HepG2 (cell line): ENCODE data around the gene ASTN2. TPM values are rescaled to one million over a fixed set of nuclear protein-coding genes. Genes with fewer than 3 reads are reported as not detected.

Source experiments
- ATAC-seq: fragments of 200-7000 bp; cut with Tn5 transposase; 3 replicates; pipeline ENCODE4 v1.9.1; 2020; ENCODE audit warnings: mild to moderate bottlenecking, moderate library complexity
- BruUV-seq: library from RNA; stranded (reverse); fragments of 400-500 nt; replicated peaks from 2 replicates; lab custom pipeline; 2021; lab: Mats Ljungman, UMichigan
- CTCF ChIA-PET: fragments of 300-600 bp; formaldehyde crosslinking; extraction: SDS; loops from one replicate; lab custom pipeline; 2021; ENCODE audit warnings: low total read pairs, inconsistent platforms, low intra/inter-chr PET ratio; lab: Yijun Ruan, JAX
- POLR2A ChIA-PET: fragments of 350-600 bp; sonication (Branson Sonifier 250); formaldehyde crosslinking; loops from one replicate; lab custom pipeline; 2020; ENCODE audit warnings: antibody characterized with exemption, inconsistent platforms; lab: Yijun Ruan, JAX
- DNase-seq: peaks from one replicate; pipeline ENCODE4 v3.0.0-alpha.2; 2015; ENCODE audit warnings: low spot score
- FAIRE-seq: peaks from 3 replicates; lab custom pipeline; 2011; peaks lifted over from hg19 to GRCh38; lab: Jason Lieb, UNC
- H2AFZ ChIP-seq: one replicate; pipeline ENCODE4 v1.6.1; 2011; ENCODE audit warnings: low read length, inconsistent platforms
- H3K27ac ChIP-seq: fragments of 300-600 bp; 3 replicates; pipeline ENCODE4 v1.8.0; 2011; ENCODE audit warnings: mixed run types, mild to moderate bottlenecking, mixed read lengths, low read length, inconsistent platforms; ENCODE audit not compliant: insufficient read depth; ENCODE audit errors: extremely low read length
- H3K27me3 ChIP-seq, 2 experiments: fragments of 200-600 bp in 1 of 2; 2 replicates in 1 of 2; 3 replicates in 1 of 2; pipeline versions ENCODE4 v1.6.0 to v1.8.0; 2011; ENCODE audit warnings: low read length in 2 of 2, mild to moderate bottlenecking in 2 of 2, moderate library complexity in 2 of 2, inconsistent platforms in 1 of 2; ENCODE audit not compliant: insufficient read depth in 2 of 2, control insufficient read depth in 1 of 2
- H3K36me3 ChIP-seq, 2 experiments: fragments of 200-600 bp in 1 of 2; replicated peaks in 1 of 2; 2 replicates in 1 of 2; 3 replicates in 1 of 2; pipeline versions ENCODE4 v1.5.1 to v1.8.0; 2011; ENCODE audit warnings: low read length in 2 of 2, inconsistent platforms in 1 of 2; ENCODE audit not compliant: insufficient read depth in 2 of 2, control insufficient read depth in 1 of 2
- H3K4me1 ChIP-seq: 2 replicates; pipeline ENCODE4 v1.5.1; 2012; ENCODE audit warnings: low read length, inconsistent platforms; ENCODE audit not compliant: insufficient read depth
- H3K4me2 ChIP-seq: 2 replicates; pipeline ENCODE4 v1.6.0; 2011; ENCODE audit warnings: low read depth, low read length, inconsistent platforms
- H3K4me3 ChIP-seq, 3 experiments: fragments of 200-600 bp in 1 of 3; sonication (generic), shearing (Covaris generic) in 1 of 3; replicated peaks in 1 of 3; 2 replicates each; pipeline ENCODE4 v1.5.1; 2011 to 2016; ENCODE audit warnings: low read length in 3 of 3, inconsistent platforms in 2 of 3, low read depth in 2 of 3, mild to moderate bottlenecking in 2 of 3, control low read depth in 1 of 3, mixed read lengths in 1 of 3; ENCODE audit not compliant: insufficient read depth in 1 of 3
- H3K79me2 ChIP-seq: one replicate; pipeline ENCODE4 v1.6.1; 2011; ENCODE audit warnings: low read length, inconsistent platforms; ENCODE audit not compliant: insufficient read depth
- H3K9ac ChIP-seq: 2 replicates; pipeline ENCODE4 v1.6.0; 2011; ENCODE audit warnings: mild to moderate bottlenecking, low read depth, low read length, inconsistent platforms; ENCODE audit not compliant: insufficient read depth
- H3K9me3 ChIP-seq: 2 replicates; pipeline ENCODE4 v1.5.1; 2012; ENCODE audit warnings: mild to moderate bottlenecking, low read length
- H4K20me1 ChIP-seq: 2 replicates; pipeline ENCODE4 v1.6.0; 2011; ENCODE audit warnings: inconsistent platforms, mild to moderate bottlenecking, low read length, moderate library complexity; ENCODE audit not compliant: insufficient read depth
- ARNT2 ChIP-seq: sonication (generic); formaldehyde crosslinking; IDR thresholded peaks from 2 replicates; pipeline ENCODE4 v1.8.0; 2022; ENCODE audit warnings: mild to moderate bottlenecking, low read depth, missing genetic modification reagents, moderate library complexity
- CENPX ChIP-seq: sonication (generic); formaldehyde crosslinking; IDR thresholded peaks from 2 replicates; pipeline ENCODE4 v1.9.0; 2021; ENCODE audit warnings: mild to moderate bottlenecking, missing genetic modification reagents, moderate library complexity
- UBTF ChIP-seq: sonication (generic); formaldehyde crosslinking; IDR thresholded peaks from 2 replicates; pipeline ENCODE4 v1.4.0; 2020; ENCODE audit warnings: mild to moderate bottlenecking, missing genetic modification reagents
- ZNF138 ChIP-seq: sonication (generic); formaldehyde crosslinking; IDR thresholded peaks from 2 replicates; pipeline ENCODE4 v1.5.0; 2020; ENCODE audit warnings: mild to moderate bottlenecking, low read depth, missing genetic modification reagents
- ZNF251 ChIP-seq: sonication (generic); formaldehyde crosslinking; IDR thresholded peaks from 2 replicates; pipeline ENCODE4 v1.9.0; 2021; ENCODE audit warnings: mild to moderate bottlenecking, missing genetic modification reagents
- ZNF253 ChIP-seq: sonication (generic); formaldehyde crosslinking; IDR thresholded peaks from 2 replicates; pipeline ENCODE4 v1.8.0; 2022; ENCODE audit warnings: mild to moderate bottlenecking, missing genetic modification reagents, borderline replicate concordance
- ZNF317 ChIP-seq: sonication (generic); formaldehyde crosslinking; IDR thresholded peaks from 2 replicates; pipeline ENCODE4 v1.5.0; 2020; ENCODE audit warnings: mild to moderate bottlenecking, missing genetic modification reagents
- ZNF607 ChIP-seq: sonication (generic); formaldehyde crosslinking; IDR thresholded peaks from 2 replicates; pipeline ENCODE4 v1.5.1; 2020; ENCODE audit warnings: missing genetic modification reagents, mild to moderate bottlenecking, borderline replicate concordance
- ZNF616 ChIP-seq: sonication (generic); formaldehyde crosslinking; IDR thresholded peaks from 2 replicates; pipeline ENCODE4 v1.5.0; 2020; ENCODE audit warnings: low read depth, mild to moderate bottlenecking, missing genetic modification reagents
- ZNF761 ChIP-seq: sonication (generic); formaldehyde crosslinking; conservative IDR thresholded peaks from 2 replicates; pipeline ENCODE4 v1.4.0; 2020; ENCODE audit warnings: mild to moderate bottlenecking, missing genetic modification reagents
- WGBS: methylation state at CpG from one replicate; pipeline ENCODE4 v1.1.6; 2017; ENCODE audit warnings: low lambda C conversion rate; 5-methylcytosine and 5-hydroxymethylcytosine counted together
- in situ Hi-C: cut with HindIII; loops from 2 replicates; pipeline ENCODE4 v1.10.0; 2017; ENCODE audit warnings: low pct_unique_long_range_greater_than_20kb; ENCODE audit not compliant: extremely low pct_ligation_motif_present
- intact Hi-C: fragments of 100-400 bp; cut with micrococcal nuclease; formaldehyde crosslinking; loops from one replicate; pipeline ENCODE4 v1.10.0; 2022; ENCODE audit not compliant: unreplicated experiment
- polyA plus RNA-seq, 8 experiments: library from polyadenylated mRNA; depleted of rRNA in 3 of 8; stranded (reverse) in 7 of 8; unstranded in 1 of 8; fragments of >200 nt; fragmentation: Illumina TruSeq in 4 of 8; extraction: Trizol in 4 of 8; gene quantifications; 2 replicates each; pipeline versions ENCODE4 v1.2.1 to v1.2.3, GENCODE V29; 2011 to 2016; ENCODE audit warnings: low read depth in 4 of 8, missing spikeins in 1 of 8, mixed read lengths in 1 of 8; ENCODE audit not compliant: insufficient read depth in 1 of 8
- total RNA-seq, 5 experiments: library from RNA; depleted of rRNA; stranded (reverse); fragments of >200 nt; fragmentation: Illumina TruSeq; extraction: Trizol; gene quantifications; 2 replicates each; pipeline ENCODE4 v1.2.3, GENCODE V29; 2016; ENCODE audit warnings: low read depth in 1 of 5
- TF ChIP-seq, protein P1 (sequence below): sonication (generic); formaldehyde crosslinking; IDR thresholded peaks from 2 replicates; pipeline ENCODE4 v1.8.1; 2022; ENCODE audit warnings: low read depth, mild to moderate bottlenecking, missing genetic modification reagents

Gene ASTN2
- total and polyA plus RNA-seq, 2 of the 13 experiments (the other 11 are each of a cell fraction or from before 2014, with no cell fraction given), result 5.2 to 13.5 TPM

- Histone ChIP-seq H3K79me2 (no peaks in the 10 kb centered on the region), H3K27ac (no peak overlapping the region), H3K4me2 (no peak overlapping the region), H2AFZ (no peak overlapping the region), H3K4me1 (no peaks in the 10 kb centered on the region), H4K20me1 (no peaks in the 10 kb centered on the region), H3K4me3 (no peak overlapping the region), H3K27me3 (no peaks in the 10 kb centered on the region), H3K9ac (no peak overlapping the region), H3K36me3 (peaks cover 0 to 2% of the 10 kb centered on the region in 2 experiments; a peak in 1 of 5 replicates), H3K9me3 (peaks cover 24% of the 10 kb centered on the region)
- 94% methylated on average over 5 of the region's 5 CpGs for WGBS
- CTCF ChIA-PET, result no interaction called here
- BruUV-seq, result no TSS peak
- FAIRE-seq (no peak), ATAC-seq (no peak), DNase-seq (no peak)
- peak; percentile 75; the same call in 1 of the 2 replicates for TF ChIP-seq ZNF253 (CRISPR knock-in tag)
- TF ChIP-seq ZNF251 (CRISPR knock-in tag), result no peak
- POLR2A ChIA-PET, result no interaction called here
- intact Hi-C loops, result no loop called here
- in situ Hi-C loops, result no loop called here
Observed at GRCh38 chr9:116674210-116674980, 740.5 kb downstream of the ASTN2 start.

DNA sequence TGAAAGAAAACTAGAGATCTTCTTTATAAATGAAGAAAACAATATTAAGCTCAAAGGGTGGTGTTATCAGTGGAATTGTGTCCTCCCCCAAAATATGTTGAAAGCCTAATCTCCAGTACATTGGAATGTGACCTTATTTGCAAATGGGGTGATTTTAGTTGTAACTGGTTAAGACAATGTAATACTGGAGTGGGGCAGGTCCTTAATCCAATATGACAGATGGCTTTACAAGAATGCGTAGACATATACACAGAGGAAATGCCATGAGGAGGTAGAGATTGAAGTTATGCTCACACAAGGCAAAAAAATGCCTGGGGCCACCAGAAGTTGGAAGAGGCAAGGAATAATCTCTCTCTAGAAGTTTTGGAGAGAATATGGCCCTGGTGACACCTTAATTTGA lies 741.5 kb downstream of the ASTN2 start:
- Histone ChIP-seq H3K79me2 (no peaks in the 10 kb centered on the region), H3K9ac (no peak overlapping the region), H3K9me3 (peaks cover 24% of the 10 kb centered on the region), H3K27me3 (no peaks in the 10 kb centered on the region), H3K27ac (no peak overlapping the region), H2AFZ (no peak overlapping the region), H3K4me1 (no peaks in the 10 kb centered on the region), H4K20me1 (no peaks in the 10 kb centered on the region), H3K36me3 (peaks cover 0 to 2% of the 10 kb centered on the region in 2 experiments; a peak in 1 of 5 replicates), H3K4me2 (no peak overlapping the region), H3K4me3 (no peak overlapping the region)
- TF ChIP-seq CENPX (CRISPR knock-in tag), result no peak
- no peak for TF ChIP-seq ZNF607
- no peak for TF ChIP-seq ZNF761
- no peak for TF ChIP-seq ZNF616 (CRISPR knock-in tag)
- TF ChIP-seq ARNT2 (CRISPR knock-in tag), result no peak
- no peak for TF ChIP-seq ZNF138 (CRISPR knock-in tag)
- no peak for TF ChIP-seq ZNF317
- TF ChIP-seq UBTF, result no peak
- TF ChIP-seq, protein P1, sequence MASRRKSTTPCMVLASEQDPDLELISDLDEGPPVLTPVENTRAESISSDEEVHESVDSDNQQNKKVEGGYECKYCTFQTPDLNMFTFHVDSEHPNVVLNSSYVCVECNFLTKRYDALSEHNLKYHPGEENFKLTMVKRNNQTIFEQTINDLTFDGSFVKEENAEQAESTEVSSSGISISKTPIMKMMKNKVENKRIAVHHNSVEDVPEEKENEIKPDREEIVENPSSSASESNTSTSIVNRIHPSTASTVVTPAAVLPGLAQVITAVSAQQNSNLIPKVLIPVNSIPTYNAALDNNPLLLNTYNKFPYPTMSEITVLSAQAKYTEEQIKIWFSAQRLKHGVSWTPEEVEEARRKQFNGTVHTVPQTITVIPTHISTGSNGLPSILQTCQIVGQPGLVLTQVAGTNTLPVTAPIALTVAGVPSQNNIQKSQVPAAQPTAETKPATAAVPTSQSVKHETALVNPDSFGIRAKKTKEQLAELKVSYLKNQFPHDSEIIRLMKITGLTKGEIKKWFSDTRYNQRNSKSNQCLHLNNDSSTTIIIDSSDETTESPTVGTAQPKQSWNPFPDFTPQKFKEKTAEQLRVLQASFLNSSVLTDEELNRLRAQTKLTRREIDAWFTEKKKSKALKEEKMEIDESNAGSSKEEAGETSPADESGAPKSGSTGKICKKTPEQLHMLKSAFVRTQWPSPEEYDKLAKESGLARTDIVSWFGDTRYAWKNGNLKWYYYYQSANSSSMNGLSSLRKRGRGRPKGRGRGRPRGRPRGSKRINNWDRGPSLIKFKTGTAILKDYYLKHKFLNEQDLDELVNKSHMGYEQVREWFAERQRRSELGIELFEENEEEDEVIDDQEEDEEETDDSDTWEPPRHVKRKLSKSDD (CRISPR knock-in tag), result no peak
- in situ Hi-C loops, result no loop called here
- WGBS, result 0% methylated on average over 1 of the region's 1 CpG
- no peak for FAIRE-seq
- intact Hi-C loops, result no loop called here
- no peak for ATAC-seq
- POLR2A ChIA-PET, result no interaction called here
- no TSS peak for BruUV-seq
- no peak for DNase-seq
- CTCF ChIA-PET, result no interaction called here
